Activated naive CD4-positive, alpha-beta T cell treated with anti-CD3 and anti-CD28 coated beads for 36 hours (primary cell): ENCODE measurements around the gene SLC25A6. TPM values are rescaled to one million over a fixed set of nuclear protein-coding genes. Genes with fewer than 3 reads are reported as not detected.
A peak's percentile ranks its signal among the peaks of the same experiment; 100 is the strongest.
"Not testable (repeated sequence)": the region's sequence is repeated elsewhere in the genome, so short reads cannot be mapped to it uniquely, and the experiment has no call there.

ENCODE experiments used
- CTCF ChIA-PET: fragments of 350-600 bp; sonication (Branson Sonifier 250); formaldehyde crosslinking; loops from one replicate; lab custom pipeline; 2021; ENCODE audit warnings: antibody characterized with exemption; lab: Charles Lee
- DNase-seq: peaks from one replicate; pipeline ENCODE4 v3.0.0-alpha.2; 2020
- H3K27ac Mint-ChIP-seq: one replicate; pipeline ENCODE4 v1.8.0; 2021; ENCODE audit warnings: mild to moderate bottlenecking, mixed read lengths
- H3K27me3 Mint-ChIP-seq: one replicate; pipeline ENCODE4 v1.8.0; 2021; ENCODE audit warnings: low read depth, mixed read lengths
- H3K36me3 Mint-ChIP-seq: one replicate; pipeline ENCODE4 v1.8.0; 2021; ENCODE audit warnings: low read depth, mixed read lengths
- H3K4me1 Mint-ChIP-seq: one replicate; pipeline ENCODE4 v1.8.0; 2021; ENCODE audit warnings: low read depth, mixed read lengths
- H3K4me3 Mint-ChIP-seq: one replicate; pipeline ENCODE4 v1.8.0; 2021; ENCODE audit warnings: mild to moderate bottlenecking, moderate library complexity, mixed read lengths
- H3K9me3 Mint-ChIP-seq: one replicate; pipeline ENCODE4 v1.8.0; 2021; ENCODE audit warnings: mixed read lengths
- intact Hi-C: fragments of 100-400 bp; cut with micrococcal nuclease; formaldehyde crosslinking; loops from one replicate; pipeline ENCODE4 v1.15.1; 2023
- total RNA-seq, 2 experiments: library from RNA; stranded (reverse); gene quantifications; one replicate each; pipeline ENCODE4 v1.2.3, GENCODE V29; 2021

SLC25A6 gene
- total RNA-seq, 2 experiments from 2014 or later: 457 to 463 TPM

GRCh38 chrX:1421433-1422134 is 29.7 kb upstream of the SLC25A6 start:
- no peak overlapping the region for H3K4me3 Mint-ChIP-seq
- intact Hi-C loops: no loop called here
- peaks cover 12% of the 10 kb centered on the region for H3K9me3 Mint-ChIP-seq
- H3K27me3 Mint-ChIP-seq: no peaks in the 10 kb centered on the region
- H3K4me1 Mint-ChIP-seq: no peaks in the 10 kb centered on the region
- no peak overlapping the region for H3K27ac Mint-ChIP-seq
- no peak for DNase-seq
- H3K36me3 Mint-ChIP-seq: peaks cover 54% of the 10 kb centered on the region
- CTCF ChIA-PET: no interaction called here

GRCh38 chrX:1420371-1420770 is 28.5 kb upstream of the SLC25A6 start:
- DNase-seq: no peak
- intact Hi-C loops: no loop called here
- peak overlapping the region; percentile 46 for H3K27ac Mint-ChIP-seq
- peaks cover 52% of the 10 kb centered on the region for H3K36me3 Mint-ChIP-seq
- H3K4me1 Mint-ChIP-seq: no peaks in the 10 kb centered on the region
- CTCF ChIA-PET: no interaction called here
- no peaks in the 10 kb centered on the region for H3K27me3 Mint-ChIP-seq
- peaks cover 12% of the 10 kb centered on the region for H3K9me3 Mint-ChIP-seq
- H3K4me3 Mint-ChIP-seq: no peak overlapping the region

- Mint-ChIP-seq H3K27me3 (no peaks in the 10 kb centered on the region), H3K36me3 (peaks cover 46% of the 10 kb centered on the region), H3K27ac (peak overlapping the region; percentile 32), H3K4me3 (no peak overlapping the region), H3K9me3 (peaks cover 9% of the 10 kb centered on the region), H3K4me1 (no peaks in the 10 kb centered on the region)
- CTCF ChIA-PET: no interaction called here
- intact Hi-C loops: no loop called here
- no peak for DNase-seq
Measured at GRCh38 chrX:1419545-1420355, 27.8 kb upstream of the SLC25A6 start.

- CTCF ChIA-PET: no interaction called here
- Mint-ChIP-seq H3K27me3 (no peaks in the 10 kb centered on the region), H3K27ac (no peak overlapping the region), H3K36me3 (peaks cover 43% of the 10 kb centered on the region), H3K4me3 (no peak overlapping the region), H3K4me1 (no peaks in the 10 kb centered on the region), H3K9me3 (peaks cover 9% of the 10 kb centered on the region)
- intact Hi-C loops: no loop called here
- DNase-seq: no peak
Measured at GRCh38 chrX:1418901-1419544, 27.1 kb upstream of the SLC25A6 start.

GRCh38 chrX:1417921-1418771 is 26.2 kb upstream of the SLC25A6 start:
- no peaks in the 10 kb centered on the region for H3K27me3 Mint-ChIP-seq
- peaks cover 44% of the 10 kb centered on the region for H3K36me3 Mint-ChIP-seq
- H3K9me3 Mint-ChIP-seq: peaks cover 9% of the 10 kb centered on the region
- DNase-seq: no peak
- intact Hi-C loops: no loop called here
- CTCF ChIA-PET: no interaction called here
- no peaks in the 10 kb centered on the region for H3K4me1 Mint-ChIP-seq
- no peak overlapping the region for H3K27ac Mint-ChIP-seq
- H3K4me3 Mint-ChIP-seq: no peak overlapping the region

- intact Hi-C loops: no loop called here
- H3K4me1 Mint-ChIP-seq: no peaks in the 10 kb centered on the region
- H3K36me3 Mint-ChIP-seq: peaks cover 43% of the 10 kb centered on the region
- no peaks in the 10 kb centered on the region for H3K27me3 Mint-ChIP-seq
- H3K9me3 Mint-ChIP-seq: peaks cover 9% of the 10 kb centered on the region
- no peak overlapping the region for H3K27ac Mint-ChIP-seq
- no peak overlapping the region for H3K4me3 Mint-ChIP-seq
- no peak for DNase-seq
- CTCF ChIA-PET: no interaction called here
Measured at GRCh38 chrX:1416965-1417760, 25.2 kb upstream of the SLC25A6 start.

GRCh38 chrX:1416327-1416784 is 24.4 kb upstream of the SLC25A6 start:
- CTCF ChIA-PET: no interaction called here
- Mint-ChIP-seq H3K9me3 (peaks cover 2% of the 10 kb centered on the region), H3K27ac (no peak overlapping the region), H3K27me3 (no peaks in the 10 kb centered on the region), H3K36me3 (peaks cover 38% of the 10 kb centered on the region), H3K4me3 (no peak overlapping the region), H3K4me1 (no peaks in the 10 kb centered on the region)
- DNase-seq: no peak
- intact Hi-C loops: no loop called here

- intact Hi-C loops: no loop called here
- Mint-ChIP-seq H3K27me3 (no peaks in the 10 kb centered on the region), H3K27ac (no peak overlapping the region), H3K9me3 (no peaks in the 10 kb centered on the region), H3K4me3 (no peak overlapping the region), H3K4me1 (no peaks in the 10 kb centered on the region), H3K36me3 (peaks cover 27% of the 10 kb centered on the region)
- CTCF ChIA-PET: no interaction called here
- no peak for DNase-seq
Measured at GRCh38 chrX:1412551-1413161, 20.7 kb upstream of the SLC25A6 start.

- no peak for DNase-seq
- Mint-ChIP-seq H3K27ac (no peak overlapping the region), H3K9me3 (no peaks in the 10 kb centered on the region), H3K27me3 (no peaks in the 10 kb centered on the region), H3K36me3 (peaks cover 27% of the 10 kb centered on the region), H3K4me1 (no peaks in the 10 kb centered on the region), H3K4me3 (no peak overlapping the region)
- CTCF ChIA-PET: no interaction called here
- intact Hi-C loops: no loop called here
Measured at GRCh38 chrX:1411326-1411725, 19.4 kb upstream of the SLC25A6 start.

- Mint-ChIP-seq H3K36me3 (peaks cover 7% of the 10 kb centered on the region), H3K4me3 (no peak overlapping the region), H3K27ac (no peak overlapping the region), H3K27me3 (no peaks in the 10 kb centered on the region), H3K9me3 (no peaks in the 10 kb centered on the region), H3K4me1 (no peaks in the 10 kb centered on the region)
- no peak for DNase-seq
- CTCF ChIA-PET: no interaction called here
- intact Hi-C loops: no loop called here
Measured at GRCh38 chrX:1407035-1407434, 15.1 kb upstream of the SLC25A6 start.

GRCh38 chrX:1405769-1406168 is 13.9 kb upstream of the SLC25A6 start:
- H3K4me3 Mint-ChIP-seq, H3K9me3 Mint-ChIP-seq, H3K27ac Mint-ChIP-seq, H3K27me3 Mint-ChIP-seq, H3K4me1 Mint-ChIP-seq, H3K36me3 Mint-ChIP-seq, CTCF ChIA-PET, intact Hi-C loops, DNase-seq: not testable (repeated sequence)
